NT2/D1 (cell line): ENCODE data around the gene MRPL21.
A peak's percentile ranks its signal among the peaks of the same experiment; 100 is the strongest.
"Not testable (repeated sequence)": the region's sequence is repeated elsewhere in the genome, so short reads cannot be mapped to it uniquely, and the experiment has no call there.

Experiments
- DNase-seq: peaks from one replicate; pipeline ENCODE4 v3.0.0-alpha.2; 2011; ENCODE audit warnings: low read depth, low spot score
- H3K27me3 ChIP-seq: 2 replicates; pipeline ENCODE4 v1.6.0; 2011; ENCODE audit warnings: mild to moderate bottlenecking; ENCODE audit not compliant: insufficient read length, insufficient read depth
- H3K36me3 ChIP-seq: 2 replicates; pipeline ENCODE4 v1.6.1; 2011; ENCODE audit warnings: mild to moderate bottlenecking, low read length, mixed read lengths; ENCODE audit not compliant: insufficient read depth, insufficient read length
- H3K4me1 ChIP-seq: 2 replicates; pipeline ENCODE4 v1.5.1; 2011; ENCODE audit not compliant: insufficient read depth, insufficient read length
- H3K4me3 ChIP-seq: 2 replicates; pipeline ENCODE4 v1.5.1; 2011; ENCODE audit warnings: low read depth; ENCODE audit not compliant: insufficient read length
- H3K9ac ChIP-seq: 2 replicates; pipeline ENCODE4 v1.6.0; 2011; ENCODE audit warnings: low read depth; ENCODE audit not compliant: insufficient read length
- H3K9me3 ChIP-seq: 2 replicates; pipeline ENCODE4 v1.5.1; 2011; ENCODE audit warnings: mild to moderate bottlenecking, low read length; ENCODE audit not compliant: insufficient read depth
- SUZ12 ChIP-seq: IDR thresholded peaks from 2 replicates; pipeline ENCODE4 v1.6.1; 2011; ENCODE audit not compliant: insufficient read length, insufficient read depth; ENCODE audit errors: extremely low read depth
- YY1 ChIP-seq: IDR thresholded peaks from 2 replicates; pipeline ENCODE4 v1.6.1; 2011; ENCODE audit not compliant: insufficient read length, insufficient read depth
- ZNF274 ChIP-seq: IDR thresholded peaks from 2 replicates; pipeline ENCODE4 v1.6.1; 2011; ENCODE audit warnings: mild to moderate bottlenecking, low read depth, low read length

Gene MRPL21

DNA sequence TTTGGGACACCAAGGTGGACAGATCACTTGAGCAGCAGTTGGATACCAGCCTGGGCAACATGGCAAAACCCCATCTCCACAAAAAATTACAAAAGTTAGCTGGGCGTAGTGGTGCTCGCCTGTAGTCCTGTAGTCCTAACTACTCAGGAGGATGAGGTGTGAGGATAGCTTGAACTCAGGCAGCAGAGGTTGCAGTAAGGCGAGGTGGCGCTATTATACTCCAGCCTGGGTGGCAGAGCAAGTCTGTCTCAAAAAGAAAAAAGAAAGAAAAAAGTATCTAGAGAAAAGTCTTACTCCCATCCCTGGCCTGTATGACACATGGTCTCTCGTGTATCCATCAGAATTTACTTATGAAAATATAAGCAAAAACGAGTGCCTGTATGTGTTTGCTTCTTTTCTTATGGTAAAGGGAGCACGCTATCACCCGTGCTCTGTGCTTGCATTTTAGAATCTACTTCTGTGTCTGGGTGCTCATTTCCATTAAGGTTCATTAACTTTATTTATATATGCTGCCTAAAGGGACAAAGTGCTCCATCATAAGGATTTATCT, 46.5 kb downstream of the MRPL21 start:
- TF ChIP-seq YY1 (no peak), ZNF274 (no peak), SUZ12 (no peak)
- Histone ChIP-seq H3K9me3 (0 out of 2 replicates have a peak, but pooled peaks cover 6% of the 10 kb centered on the region), H3K4me1 (no peaks in the 10 kb centered on the region), H3K4me3 (no peak overlapping the region), H3K27me3 (peaks cover 10% of the 10 kb centered on the region), H3K36me3 (no peaks in the 10 kb centered on the region), H3K9ac (no peak overlapping the region)
- no peak for DNase-seq

DNA sequence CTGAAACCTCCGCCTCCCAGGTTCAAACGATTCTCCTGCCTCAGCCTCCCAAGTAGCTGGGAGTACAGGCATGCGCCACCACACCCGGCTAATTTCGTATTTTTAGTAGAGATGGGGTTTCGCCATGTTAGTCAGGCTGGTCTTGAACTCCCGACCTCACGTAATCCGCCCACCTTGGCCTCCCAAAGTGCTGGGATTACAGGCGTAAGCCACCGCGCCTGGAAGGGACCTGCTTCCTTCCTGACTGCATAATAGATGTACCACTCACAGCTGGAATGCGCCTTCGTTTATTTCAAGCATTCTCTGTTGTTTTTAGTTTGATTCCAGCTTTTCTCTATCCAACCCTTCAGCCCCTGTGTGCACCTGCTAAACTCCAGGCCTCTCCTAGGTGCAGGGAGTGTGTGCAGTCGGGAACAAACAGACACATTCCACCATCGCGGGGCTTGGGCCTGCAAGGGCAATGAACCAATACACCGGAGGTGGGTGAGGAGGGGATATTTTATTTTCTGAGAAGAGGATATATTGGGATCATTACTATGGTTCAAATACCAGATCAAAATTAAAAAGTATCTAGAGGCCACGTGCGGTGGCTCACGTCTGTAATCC, 47.1 kb downstream of the MRPL21 start:
- not testable (repeated sequence) for DNase-seq, H3K4me3 ChIP-seq, H3K9ac ChIP-seq, H3K4me1 ChIP-seq, H3K36me3 ChIP-seq, H3K9me3 ChIP-seq
- H3K27me3 ChIP-seq: peaks cover 13% of the 10 kb centered on the region

GRCh38 chr11:68855205-68855981, 48.2 kb downstream of the MRPL21 start:
- H3K4me3 ChIP-seq: peak overlapping the region; percentile 33
- H3K27me3 ChIP-seq: peaks cover 13% of the 10 kb centered on the region
- DNase-seq: no peak
- H3K9me3 ChIP-seq: 0 out of 2 replicates have a peak, but pooled peaks cover 6% of the 10 kb centered on the region
- H3K9ac ChIP-seq: peak overlapping the region; percentile 50
- no peak for TF ChIP-seq ZNF274
- TF ChIP-seq SUZ12: no peak
- TF ChIP-seq YY1: no peak
- H3K4me1 ChIP-seq: no peaks in the 10 kb centered on the region
- H3K36me3 ChIP-seq: no peaks in the 10 kb centered on the region

DNA sequence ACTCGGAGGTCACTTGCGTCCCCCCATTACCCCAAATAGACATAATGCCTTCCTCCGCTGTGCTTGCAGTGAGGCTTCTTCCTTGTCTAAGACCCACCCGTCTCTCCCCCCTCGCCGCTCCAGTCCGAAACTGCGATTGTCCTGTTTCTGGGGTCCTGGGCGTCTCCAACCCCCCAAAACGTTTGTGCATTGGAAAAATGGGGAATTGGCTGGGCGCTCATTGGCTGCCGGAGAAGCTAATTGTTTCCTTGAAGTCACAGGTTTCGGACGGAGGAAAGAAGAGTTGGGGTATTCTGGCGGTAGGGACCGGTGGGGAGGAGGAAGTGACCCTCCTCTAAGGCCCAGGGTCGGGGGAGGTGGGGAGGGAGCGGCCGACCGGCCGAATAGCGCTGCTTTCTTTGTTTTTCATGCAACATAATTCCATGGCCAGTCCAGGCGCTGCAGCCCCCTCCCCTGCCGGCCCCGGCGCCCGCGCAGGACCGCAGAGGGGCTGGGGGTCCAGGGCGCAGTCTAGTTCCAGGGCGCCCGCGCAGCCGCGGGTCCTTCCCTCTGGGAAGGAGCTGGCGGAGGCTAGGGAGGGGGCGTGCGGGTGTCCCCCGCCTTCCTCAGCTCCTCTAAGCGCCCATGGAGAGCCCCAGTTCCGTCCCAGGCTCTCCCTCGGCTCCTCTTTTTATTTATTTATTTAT, 49.2 kb downstream of the MRPL21 start:
- 0 out of 2 replicates have a peak, but pooled peaks cover 5% of the 10 kb centered on the region for H3K9me3 ChIP-seq
- no peaks in the 10 kb centered on the region for H3K4me1 ChIP-seq
- no peak for DNase-seq
- H3K36me3 ChIP-seq: no peaks in the 10 kb centered on the region
- peak overlapping the region; percentile 51 for H3K9ac ChIP-seq
- peak overlapping the region; percentile 33 for H3K4me3 ChIP-seq
- TF ChIP-seq YY1 (no peak), SUZ12 (no peak), ZNF274 (no peak)
- peaks cover 13% of the 10 kb centered on the region for H3K27me3 ChIP-seq

DNA sequence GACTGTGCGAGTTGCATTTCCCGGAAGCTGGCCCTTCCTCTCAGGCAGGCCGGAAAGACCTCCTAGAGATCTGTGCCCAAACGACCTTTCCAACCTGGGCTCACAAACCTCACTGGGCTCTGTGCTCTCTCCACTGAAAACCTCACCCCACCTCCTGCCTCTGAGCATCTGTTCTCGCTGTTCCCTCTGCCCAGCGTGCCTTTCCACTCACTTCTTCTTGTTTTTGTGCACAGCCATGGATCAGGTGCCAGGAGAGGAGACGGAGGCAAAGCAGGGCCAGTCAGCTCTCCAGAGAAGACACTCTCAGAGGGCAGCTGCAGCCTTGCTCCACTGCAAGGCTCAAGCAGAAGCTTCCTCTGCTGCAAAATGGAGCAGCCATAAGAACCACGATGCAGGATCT, 51.0 kb downstream of the MRPL21 start:
- no peak for TF ChIP-seq YY1
- no peak for TF ChIP-seq ZNF274
- no peak for TF ChIP-seq SUZ12

DNA sequence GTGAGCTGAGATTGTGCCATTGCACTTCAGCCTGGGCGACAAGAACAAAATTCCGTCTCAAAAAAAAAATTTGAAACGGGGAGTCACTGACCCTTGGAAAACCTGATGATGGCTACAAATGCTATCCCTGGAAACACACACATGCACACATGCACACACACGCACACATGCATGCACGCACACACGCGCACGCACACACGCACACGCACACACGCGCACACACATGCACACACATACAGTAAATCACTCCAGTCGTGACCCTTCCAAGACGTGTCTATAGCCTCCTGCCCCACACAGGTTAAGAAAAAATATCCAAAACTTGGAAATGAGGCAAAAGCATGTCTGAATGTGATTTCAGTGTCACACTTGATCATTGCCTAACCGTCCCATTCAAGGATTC, 55.2 kb downstream of the MRPL21 start:
- H3K9me3 ChIP-seq: no peaks in the 10 kb centered on the region
- no peaks in the 10 kb centered on the region for H3K4me1 ChIP-seq
- H3K9ac ChIP-seq: no peak overlapping the region
- no peaks in the 10 kb centered on the region for H3K36me3 ChIP-seq
- H3K4me3 ChIP-seq: no peak overlapping the region
- TF ChIP-seq YY1: no peak
- TF ChIP-seq SUZ12: no peak
- no peak for TF ChIP-seq ZNF274
- peaks cover 38% of the 10 kb centered on the region for H3K27me3 ChIP-seq
- no peak for DNase-seq

More for the DNA sequence above, 51.0 kb downstream of the MRPL21 start:
- H3K4me3 ChIP-seq: no peak overlapping the region
- H3K27me3 ChIP-seq: peaks cover 17% of the 10 kb centered on the region
- no peaks in the 10 kb centered on the region for H3K9me3 ChIP-seq
- H3K36me3 ChIP-seq: no peaks in the 10 kb centered on the region
- H3K9ac ChIP-seq: no peak overlapping the region
- no peaks in the 10 kb centered on the region for H3K4me1 ChIP-seq
- DNase-seq: no peak

DNA sequence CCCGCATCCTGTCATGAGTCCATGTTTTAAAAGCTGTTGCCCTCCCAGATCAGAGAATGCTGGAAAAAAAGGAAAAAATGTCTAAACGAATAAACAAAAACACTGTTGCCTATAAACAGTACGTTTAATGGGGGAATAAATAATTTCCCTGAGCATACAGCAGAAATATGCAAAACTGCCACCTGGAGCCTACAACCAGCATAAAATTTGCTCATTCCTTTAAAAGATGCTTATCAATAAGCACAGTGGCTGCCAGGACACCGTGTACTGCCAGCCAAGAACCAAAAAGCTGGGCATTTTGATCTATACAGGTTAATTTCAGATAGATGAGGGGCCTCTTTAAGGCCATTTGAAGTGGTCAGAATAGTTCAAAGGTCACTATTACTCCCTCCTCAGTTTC, 56.2 kb downstream of the MRPL21 start:
- Histone ChIP-seq H3K4me1 (no peaks in the 10 kb centered on the region), H3K36me3 (no peaks in the 10 kb centered on the region), H3K27me3 (peaks cover 48% of the 10 kb centered on the region), H3K9ac (no peak overlapping the region), H3K9me3 (no peaks in the 10 kb centered on the region), H3K4me3 (no peak overlapping the region)
- TF ChIP-seq SUZ12 (no peak), YY1 (no peak), ZNF274 (no peak)
- DNase-seq: no peak
